Peyer's patch (tissue), 4 donors: ENCODE results near the gene ATP1A1. TPM values are rescaled to one million over a fixed set of nuclear protein-coding genes. Genes with fewer than 3 reads are reported as not detected.

Experiments
- DNase-seq, 3 donors: peaks; one replicate each; pipeline ENCODE4 v3.0.0-alpha.2; 2017 to 2019
- H3K27ac ChIP-seq, 4 donors: fragments of 200-600 bp; sonication (generic); one replicate each; pipeline ENCODE4 v1.5.1; 2016 to 2019
- H3K27me3 ChIP-seq, 2 donors: fragments of 200-600 bp; sonication (generic); one replicate each; pipeline ENCODE4 v1.5.1; 2019
- H3K36me3 ChIP-seq, 3 donors: fragments of 200-600 bp; sonication (generic); one replicate each; pipeline ENCODE4 v1.5.1; 2016 to 2019
- H3K4me1 ChIP-seq, 4 donors: fragments of 200-600 bp; sonication (generic); one replicate each; pipeline ENCODE4 v1.5.1; 2016 to 2019
- H3K4me3 ChIP-seq, 4 donors: fragments of 200-600 bp; sonication (generic); 1 replicate in 3 of 4; 2 replicates in 1 of 4; pipeline ENCODE4 v1.5.1; 2016 to 2019; ENCODE audit warnings: mild to moderate bottlenecking in 1 of 4
- H3K9me3 ChIP-seq, 4 donors: fragments of 200-600 bp; sonication (generic); one replicate each; pipeline ENCODE4 v1.5.1; 2016 to 2019; ENCODE audit warnings: mild to moderate bottlenecking in 1 of 4
- CTCF ChIP-seq, 6 experiments: fragments of 450-650 bp in 4 of 6; fragments of 200-600 bp in 2 of 6; sonication (generic) in 1 of 6; IDR thresholded peaks; one replicate each; pipeline ENCODE4 v1.5.1; 2017 to 2019; ENCODE audit warnings: antibody characterized with exemption in 6 of 6, mild to moderate bottlenecking in 3 of 6, moderate library complexity in 1 of 6
- POLR2A ChIP-seq, 2 donors: fragments of 450-650 bp; IDR thresholded peaks; one replicate each; pipeline ENCODE4 v1.5.1; 2017; ENCODE audit warnings: antibody characterized with exemption in 2 of 2, mild to moderate bottlenecking in 2 of 2, moderate library complexity in 2 of 2
- total RNA-seq, 4 donors: library from RNA; depleted of rRNA; stranded (reverse); fragments of >200 nt; gene quantifications; one replicate each; pipeline ENCODE4 v1.1.0, GENCODE V29; 2016

The ATP1A1 gene
- total RNA-seq, 4 donors from 2014 or later = 229 to 4,700 (median 2,986) TPM

- H3K27ac ChIP-seq = no peak overlapping the region
- no peaks in the 10 kb centered on the region for H3K9me3 ChIP-seq
- H3K27me3 ChIP-seq = no peaks in the 10 kb centered on the region
- H3K4me3 ChIP-seq = no peak overlapping the region
- DNase-seq = no peak
- TF ChIP-seq POLR2A (IDR thresholded peaks at IDR 0.05) (no peak), CTCF (IDR thresholded peaks at IDR 0.05) (no peak)
- peaks cover 0 to 29% (median 6%) of the 10 kb centered on the region in 4 donors for H3K4me1 ChIP-seq
- no peaks in the 10 kb centered on the region for H3K36me3 ChIP-seq
Measured at GRCh38 chr1:116331523-116331922, 41.5 kb upstream of the ATP1A1 start.

GRCh38 chr1:116332451-116332850 lies 40.6 kb upstream of the ATP1A1 start:
- peaks cover 0 to 35% (median 4%) of the 10 kb centered on the region in 4 donors for H3K4me1 ChIP-seq
- TF ChIP-seq CTCF (IDR thresholded peaks at IDR 0.05) = no peak
- TF ChIP-seq POLR2A (IDR thresholded peaks at IDR 0.05) = no peak
- no peaks in the 10 kb centered on the region for H3K36me3 ChIP-seq
- H3K27ac ChIP-seq = no peak overlapping the region
- H3K4me3 ChIP-seq = no peak overlapping the region
- DNase-seq = no peak
- H3K9me3 ChIP-seq = no peaks in the 10 kb centered on the region
- H3K27me3 ChIP-seq = no peaks in the 10 kb centered on the region

- Histone ChIP-seq H3K4me3 (no peak overlapping the region), H3K27me3 (no peaks in the 10 kb centered on the region), H3K9me3 (no peaks in the 10 kb centered on the region), H3K4me1 (peaks cover 0 to 35% (median 4%) of the 10 kb centered on the region in 4 donors), H3K36me3 (no peaks in the 10 kb centered on the region), H3K27ac (peak overlapping the region in 2 of 4 donors; percentile 76 to 83)
- no peak for DNase-seq
- TF ChIP-seq CTCF (IDR thresholded peaks at IDR 0.05) = no peak
- no peak for TF ChIP-seq POLR2A (IDR thresholded peaks at IDR 0.05)
Measured at GRCh38 chr1:116333171-116334014, 39.7 kb upstream of the ATP1A1 start.

- peak in 2 of 3 donors; percentile 65 to 67 for DNase-seq
- Histone ChIP-seq H3K9me3 (no peaks in the 10 kb centered on the region), H3K36me3 (no peaks in the 10 kb centered on the region), H3K4me3 (no peak overlapping the region), H3K27me3 (no peaks in the 10 kb centered on the region), H3K27ac (peak overlapping the region in 3 of 4 donors; percentile 49 to 83 (median 76)), H3K4me1 (peaks cover 0 to 35% (median 4%) of the 10 kb centered on the region in 4 donors)
- TF ChIP-seq CTCF (IDR thresholded peaks at IDR 0.05) (no peak), POLR2A (IDR thresholded peaks at IDR 0.05) (peak in 1 of 2 donors; percentile 38)
Measured at GRCh38 chr1:116334015-116334547, 39.0 kb upstream of the ATP1A1 start.

- TF ChIP-seq CTCF (IDR thresholded peaks at IDR 0.05) (no peak), POLR2A (IDR thresholded peaks at IDR 0.05) (no peak)
- peak overlapping the region in 3 of 4 donors; percentile 49 to 83 (median 76) for H3K27ac ChIP-seq
- no peaks in the 10 kb centered on the region for H3K9me3 ChIP-seq
- DNase-seq = no peak
- peaks cover 0 to 35% (median 4%) of the 10 kb centered on the region in 4 donors for H3K4me1 ChIP-seq
- no peak overlapping the region for H3K4me3 ChIP-seq
- no peaks in the 10 kb centered on the region for H3K27me3 ChIP-seq
- no peaks in the 10 kb centered on the region for H3K36me3 ChIP-seq
Measured at GRCh38 chr1:116334868-116335635, 38.0 kb upstream of the ATP1A1 start.
